HG03575 (cell line): ENCODE measurements around the gene IQCK.

Experiments
- ATAC-seq: cut with Tn5 transposase; IDR thresholded peaks from one replicate; pipeline ENCODE4 v1.9.1; 2021; ENCODE audit not compliant: unreplicated experiment, insufficient number of reproducible peaks, low FRiP score; ENCODE audit errors: extremely low read depth

Gene IQCK

DNA sequence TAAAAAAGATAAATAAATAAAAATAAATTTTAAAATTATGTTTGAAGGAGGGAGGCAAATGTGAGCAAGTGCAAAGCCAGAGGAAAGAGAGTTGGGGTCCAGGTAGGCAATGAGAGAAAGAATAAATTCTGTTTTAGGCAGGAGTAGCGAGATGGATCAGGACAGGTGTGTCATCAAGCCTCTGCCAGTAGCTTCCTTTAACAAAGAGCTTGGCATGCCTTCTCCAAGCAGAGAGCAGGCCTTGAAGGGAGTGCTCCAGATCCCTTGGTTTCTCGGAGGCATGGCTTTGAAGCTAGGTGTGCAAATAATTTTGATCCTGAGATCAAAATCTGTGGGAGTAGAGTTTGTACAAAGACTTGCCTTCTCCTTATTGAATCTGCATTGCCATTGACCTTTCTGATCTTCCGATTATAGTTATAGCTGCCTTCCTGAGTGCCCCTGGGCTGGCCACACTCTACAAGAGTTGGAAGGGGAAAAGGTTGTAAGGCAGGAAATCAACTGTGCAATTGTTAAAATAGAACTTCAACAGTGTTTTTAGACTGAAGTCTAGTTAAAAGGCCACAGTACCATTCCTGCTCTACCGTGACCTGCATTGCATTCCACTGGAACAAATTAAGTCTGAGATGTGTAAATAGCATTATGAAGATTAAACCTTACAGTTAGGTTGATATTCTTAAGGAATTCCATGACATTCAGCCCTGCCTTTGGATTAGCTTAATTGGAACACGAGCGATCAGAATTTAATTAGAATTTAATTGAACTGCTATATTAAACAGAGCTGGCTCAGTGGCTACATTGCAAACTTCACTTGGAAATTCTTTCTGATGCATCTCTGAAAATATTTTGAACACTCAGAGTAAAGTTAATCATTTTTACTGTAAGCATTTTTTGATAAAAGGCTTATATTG lies 33.7 kb downstream of the IQCK start:
- no peak for ATAC-seq

DNA sequence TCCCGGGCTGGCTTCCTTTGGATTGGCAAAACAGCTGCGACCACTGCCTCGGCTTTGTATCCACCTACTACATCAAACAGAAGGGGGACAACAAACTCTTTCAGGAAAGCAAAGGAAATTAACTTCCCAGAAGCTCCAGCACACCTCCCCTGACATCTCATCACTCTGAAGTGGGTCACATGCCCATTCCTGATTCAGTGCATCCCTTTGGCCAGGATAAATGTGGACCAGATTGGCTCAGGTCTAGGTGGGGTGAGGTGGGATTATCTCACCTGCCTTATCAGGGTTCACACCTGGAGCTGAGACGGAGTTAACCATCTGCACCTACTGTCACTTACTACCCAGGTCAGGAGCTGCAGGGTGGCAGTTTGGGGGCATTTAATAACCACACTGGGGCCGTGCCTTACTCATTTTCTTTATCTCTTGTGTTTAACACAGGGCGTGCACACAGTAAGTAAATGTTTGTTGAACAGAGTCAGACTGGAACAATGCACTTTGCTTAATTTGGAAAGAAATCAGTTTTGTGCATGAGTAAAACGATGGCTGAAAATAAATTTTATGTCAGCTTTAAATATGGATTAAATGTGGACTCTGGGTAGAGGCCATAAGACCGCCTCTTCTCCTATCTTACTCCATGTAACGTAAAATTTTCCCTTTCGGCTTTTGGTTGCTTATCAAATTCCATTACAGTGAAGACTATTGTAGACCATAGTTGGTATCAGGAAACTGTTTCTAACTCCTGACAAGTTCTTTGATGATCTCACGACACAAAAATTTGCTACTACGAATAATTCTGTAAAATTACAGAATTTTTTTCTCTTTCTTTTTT lies 36.0 kb downstream of the IQCK start:
- no peak for ATAC-seq

DNA sequence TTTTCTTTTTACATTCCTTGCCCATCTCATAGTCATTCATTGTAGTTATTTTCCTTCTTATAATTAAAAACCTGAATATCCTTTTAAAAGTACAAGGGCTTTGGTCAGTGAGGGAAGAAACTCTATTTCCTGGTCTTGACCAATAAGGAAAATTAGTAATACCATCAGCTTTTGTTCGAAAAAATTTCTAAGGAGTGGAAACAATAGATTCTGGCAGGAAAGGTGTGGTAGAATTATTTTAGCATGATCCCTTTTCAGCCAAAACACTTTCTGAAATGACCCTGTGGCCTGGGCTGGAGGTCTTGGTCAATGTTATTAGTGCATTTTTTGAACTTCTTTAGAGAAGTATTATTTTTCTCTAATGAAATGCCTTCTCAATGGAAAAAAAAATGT lies 36.6 kb downstream of the IQCK start:
- no peak for ATAC-seq

DNA sequence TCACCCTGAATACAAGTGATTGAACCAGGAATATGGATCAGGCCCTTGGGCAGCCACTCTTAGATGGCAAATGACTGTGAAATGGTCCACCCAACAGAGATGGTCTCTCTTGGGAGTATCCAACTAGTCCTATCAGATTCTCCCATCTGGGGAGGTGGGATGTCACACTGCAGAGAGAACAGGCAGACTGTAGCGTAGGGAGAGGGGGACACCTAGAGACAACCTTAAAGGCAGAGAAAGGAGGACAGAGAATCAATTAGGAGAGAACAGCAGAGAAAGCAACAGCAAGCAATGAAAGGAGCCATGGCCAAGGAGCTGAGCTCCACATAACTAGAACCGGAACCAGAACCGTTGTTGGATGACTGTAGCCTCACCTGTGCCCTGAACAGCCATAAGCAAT lies 37.2 kb downstream of the IQCK start:
- no peak for ATAC-seq

DNA sequence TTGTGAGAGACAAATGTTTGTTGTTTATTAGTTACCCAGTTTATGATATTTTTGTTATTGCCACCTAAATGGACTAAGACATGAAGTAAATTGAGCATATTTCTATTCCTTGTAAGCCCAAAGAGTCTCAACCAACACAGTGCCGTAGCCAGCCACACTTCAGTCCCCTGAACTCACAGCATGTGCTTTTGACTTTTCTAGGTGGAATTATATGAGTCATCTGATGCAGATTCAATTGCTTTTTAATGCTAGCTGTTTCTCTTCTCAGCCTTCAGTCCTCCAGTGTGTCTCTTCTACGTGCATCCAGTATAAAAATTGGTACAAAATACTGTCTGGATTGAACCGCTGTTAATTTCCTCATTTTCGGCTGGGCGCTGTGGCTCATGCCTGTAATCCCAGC lies 39.0 kb downstream of the IQCK start:
- no peak for ATAC-seq

DNA sequence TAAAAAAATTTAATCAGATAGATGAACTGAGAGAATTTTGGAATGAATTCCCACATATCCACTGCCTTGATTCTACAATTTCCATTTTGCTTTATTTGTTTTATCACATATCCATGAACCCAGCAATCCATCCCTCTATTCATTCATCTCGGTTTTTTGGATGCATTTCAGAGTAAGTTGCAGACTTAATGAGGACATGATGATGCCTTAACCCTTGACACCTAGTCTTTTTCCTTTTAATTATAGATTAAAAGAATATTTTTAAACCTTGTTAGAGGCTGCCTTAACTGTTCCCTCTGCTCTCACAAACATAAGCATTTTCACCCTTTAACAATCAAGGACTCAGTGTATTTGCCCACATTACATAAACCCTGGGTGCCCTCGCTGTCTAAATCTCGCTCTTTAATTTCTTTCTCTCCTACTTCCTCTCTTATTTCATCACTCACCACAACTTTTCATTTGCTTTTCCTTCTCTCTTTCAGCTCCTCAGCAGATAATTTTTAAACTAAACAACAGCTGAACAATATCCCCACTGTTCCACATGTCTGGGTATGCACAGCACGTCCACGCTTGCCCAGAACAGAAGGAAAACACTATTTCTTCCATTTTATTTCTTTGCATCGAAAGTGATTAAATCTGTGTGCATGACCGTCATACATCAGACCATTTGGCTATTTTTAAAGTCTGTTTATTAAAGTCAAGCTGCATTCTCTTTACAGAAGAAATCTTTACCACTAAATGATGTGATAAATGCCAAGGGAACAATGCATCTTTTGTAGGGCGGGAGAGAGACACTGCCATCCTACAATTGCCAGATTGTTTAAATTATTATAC lies 39.9 kb downstream of the IQCK start:
- no peak for ATAC-seq

DNA sequence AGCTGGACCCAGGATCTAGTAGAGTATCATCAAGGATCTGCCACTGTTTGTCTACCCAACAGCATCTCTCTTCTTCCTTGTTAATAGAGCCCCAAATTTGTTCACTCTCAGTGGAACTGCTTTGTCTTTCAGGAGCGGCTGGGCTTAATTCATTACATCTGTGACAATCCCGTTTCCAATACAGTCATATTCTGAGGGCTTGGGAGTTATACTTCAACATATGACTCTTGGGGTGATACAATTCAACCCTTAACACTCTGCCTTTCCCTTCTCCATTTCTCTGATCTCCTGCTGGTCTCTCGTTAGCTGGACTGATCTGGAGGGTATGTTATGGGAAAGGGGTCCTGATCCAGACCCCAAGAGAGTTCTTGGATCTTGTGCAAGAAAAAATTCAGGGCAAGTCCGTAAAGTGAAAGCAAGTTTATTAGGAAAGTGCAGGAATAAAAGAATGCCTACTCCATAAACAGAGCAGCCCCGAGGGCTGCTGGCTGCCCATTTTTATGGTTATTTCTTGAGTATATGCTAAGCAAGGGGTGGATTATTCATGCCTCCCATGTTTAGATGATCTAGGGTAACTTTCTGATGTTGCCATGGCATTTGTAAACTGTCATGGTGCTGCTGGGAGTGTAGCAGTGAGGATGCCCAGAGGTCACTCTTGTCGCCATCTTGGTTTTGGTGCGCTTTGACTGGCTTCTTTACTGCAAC lies 42.4 kb downstream of the IQCK start:
- no peak for ATAC-seq

DNA sequence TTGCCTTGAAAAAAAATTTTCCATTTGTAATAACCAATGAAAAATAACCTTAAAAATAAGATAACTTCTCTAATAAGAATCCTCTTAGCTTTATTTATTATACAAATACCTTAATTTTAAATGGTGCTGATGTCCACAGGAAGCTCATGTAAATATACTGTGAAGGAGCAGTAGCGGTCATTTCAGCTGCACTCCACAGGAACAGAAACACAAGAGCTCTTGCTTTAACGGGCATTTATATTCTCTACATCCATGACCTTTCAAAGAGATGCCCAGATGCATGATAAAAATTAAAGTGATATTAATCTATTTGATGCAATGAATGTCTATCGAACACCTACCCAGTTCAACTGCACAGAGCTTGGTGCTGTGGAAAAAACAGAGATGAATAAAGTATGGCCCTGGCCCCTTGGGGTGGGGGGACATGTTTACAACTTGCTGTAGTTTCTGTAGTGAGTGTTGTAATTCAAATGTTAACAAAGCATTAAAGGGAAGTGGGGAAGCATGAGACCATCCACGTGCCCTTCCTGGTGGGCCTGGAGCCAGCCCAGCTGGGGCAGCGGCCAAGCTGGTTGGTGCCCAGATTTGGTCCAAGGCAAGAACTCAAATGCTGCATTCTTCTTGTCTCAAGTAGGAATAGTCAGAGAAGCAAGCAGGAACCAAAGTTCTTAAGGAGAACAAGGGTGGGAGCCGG lies 47.9 kb downstream of the IQCK start:
- no peak for ATAC-seq

DNA sequence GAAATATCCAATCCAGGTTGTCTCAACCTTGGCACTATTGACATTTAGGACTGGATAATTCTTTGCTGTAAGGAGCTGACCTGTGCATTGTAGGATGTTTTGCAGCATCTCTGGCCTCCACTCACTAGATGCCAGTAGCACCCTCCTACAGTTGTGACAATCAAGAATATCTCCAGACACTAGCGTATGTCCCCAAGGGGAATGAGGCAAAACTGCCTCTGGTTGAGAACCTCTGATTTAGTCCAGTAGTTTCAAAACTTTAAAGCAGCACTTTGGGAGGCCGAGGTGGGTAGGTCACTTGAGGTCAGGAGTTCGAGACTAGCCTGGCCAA lies 48.4 kb downstream of the IQCK start:
- ATAC-seq = no peak

DNA sequence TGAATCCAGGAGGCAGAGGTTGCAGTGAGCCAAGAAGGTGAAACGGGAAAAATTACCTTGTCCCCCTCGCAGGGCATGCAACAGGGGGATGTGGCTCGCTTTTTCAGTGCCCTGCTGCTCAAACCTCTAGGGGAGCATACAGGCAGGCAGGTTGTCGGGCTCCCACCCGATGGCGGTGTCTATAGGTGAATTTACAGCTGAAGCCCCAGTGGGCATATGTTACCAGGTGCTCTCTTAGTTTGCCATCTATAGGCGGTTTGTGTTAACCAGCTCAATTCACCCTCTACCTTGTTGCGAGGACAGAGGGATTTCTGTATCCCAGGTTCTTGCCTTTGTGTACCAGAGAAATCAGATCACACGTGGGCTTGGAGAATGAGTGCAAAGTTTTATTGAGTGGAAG lies 48.9 kb downstream of the IQCK start:
- no peak for ATAC-seq

DNA sequence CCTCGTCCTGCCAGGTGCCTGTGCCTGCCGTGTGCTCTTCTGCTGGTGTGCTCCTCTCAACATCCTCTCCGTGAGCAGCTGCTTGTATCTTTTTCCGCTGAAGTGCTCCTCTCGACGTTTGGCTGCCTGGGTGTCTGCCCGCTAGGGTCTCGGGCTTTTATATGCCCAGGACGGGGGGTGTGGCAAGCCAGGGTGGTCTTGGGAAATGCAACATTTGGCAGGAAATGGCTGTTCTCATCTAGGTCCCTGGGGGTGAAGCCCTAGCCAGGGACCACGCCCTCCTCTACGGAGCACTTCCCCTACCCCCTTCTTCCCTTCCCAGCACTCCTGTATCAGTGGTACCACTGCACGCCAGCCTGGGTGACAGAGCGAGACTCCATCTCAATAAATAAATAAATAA lies 49.4 kb downstream of the IQCK start:
- no peak for ATAC-seq

DNA sequence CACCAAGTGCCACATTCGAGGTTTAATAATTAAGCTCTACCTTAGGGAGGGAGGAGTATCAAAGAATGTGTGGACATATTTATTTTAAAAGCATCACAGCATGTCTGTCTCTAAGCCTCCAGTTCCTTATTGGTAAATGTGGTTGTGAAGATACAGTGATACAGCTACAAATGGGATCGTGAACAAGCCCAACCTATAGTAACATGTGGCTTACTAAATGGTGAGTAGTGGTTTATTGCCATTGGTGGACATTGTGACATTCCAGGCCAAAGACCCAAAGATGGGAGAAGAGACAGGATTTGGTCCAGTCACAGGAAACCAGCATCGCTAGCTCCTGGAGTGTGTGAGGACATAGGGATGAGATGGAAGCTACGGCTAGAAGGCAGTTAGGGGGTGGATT lies 51.2 kb downstream of the IQCK start:
- no peak for ATAC-seq

DNA sequence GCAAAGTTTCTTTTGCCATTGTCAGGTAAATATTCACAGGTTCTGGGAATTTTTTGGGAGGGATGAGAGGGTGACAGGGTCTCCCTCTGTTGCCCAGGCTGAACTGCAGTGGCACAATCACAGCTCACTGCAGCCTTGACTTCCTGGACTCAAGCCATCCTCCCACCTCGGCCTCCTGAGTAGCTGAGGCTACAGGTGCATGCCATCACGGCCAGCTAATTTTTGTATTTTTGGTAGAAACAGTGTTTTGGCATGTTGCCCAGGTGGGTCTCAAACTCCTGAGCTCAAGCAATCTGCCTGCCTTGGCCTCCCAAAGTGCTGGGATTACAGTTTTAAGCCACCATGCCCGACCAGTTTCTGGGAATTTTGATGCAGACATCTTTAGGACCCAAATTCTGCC lies 53.0 kb downstream of the IQCK start:
- ATAC-seq = no peak

DNA sequence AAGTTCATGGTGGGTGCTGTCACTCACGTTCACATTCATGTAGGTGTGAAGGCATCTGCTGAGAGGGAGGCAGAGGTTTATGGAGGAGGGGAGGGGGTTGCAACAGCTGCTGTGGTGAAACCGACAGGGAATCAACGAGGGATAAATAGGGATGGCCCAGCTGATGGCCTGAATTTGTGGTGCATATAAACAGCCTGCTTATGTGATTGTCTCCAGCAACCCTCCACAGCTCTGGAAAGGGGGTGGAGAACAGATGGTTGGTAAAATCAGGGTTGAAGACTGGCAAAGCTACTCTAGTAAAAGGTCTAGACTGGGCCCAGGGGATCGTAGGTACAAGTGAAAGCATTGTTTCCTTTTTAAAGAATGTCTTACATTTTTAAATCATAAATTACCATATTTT lies 53.7 kb downstream of the IQCK start:
- ATAC-seq = no peak

DNA sequence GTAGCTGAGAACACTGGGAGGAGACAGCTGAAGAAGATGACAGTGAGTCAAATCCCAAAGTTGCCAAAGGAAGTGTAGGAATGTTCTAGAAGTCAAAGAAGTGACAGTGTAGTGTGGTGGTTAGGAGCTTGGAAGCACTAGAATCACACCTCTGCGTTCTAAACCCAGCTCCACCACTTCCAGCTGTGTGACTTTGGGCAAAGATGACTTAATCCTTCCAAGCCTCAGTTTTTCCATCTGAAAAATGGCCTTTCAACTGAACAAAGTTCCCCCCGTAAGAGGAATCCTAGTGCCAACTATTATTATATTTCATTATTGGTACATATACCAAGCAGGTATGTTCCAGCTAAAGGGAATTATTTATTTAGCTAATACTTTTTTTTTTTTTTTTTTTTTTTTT lies 56.0 kb downstream of the IQCK start:
- ATAC-seq = no peak

DNA sequence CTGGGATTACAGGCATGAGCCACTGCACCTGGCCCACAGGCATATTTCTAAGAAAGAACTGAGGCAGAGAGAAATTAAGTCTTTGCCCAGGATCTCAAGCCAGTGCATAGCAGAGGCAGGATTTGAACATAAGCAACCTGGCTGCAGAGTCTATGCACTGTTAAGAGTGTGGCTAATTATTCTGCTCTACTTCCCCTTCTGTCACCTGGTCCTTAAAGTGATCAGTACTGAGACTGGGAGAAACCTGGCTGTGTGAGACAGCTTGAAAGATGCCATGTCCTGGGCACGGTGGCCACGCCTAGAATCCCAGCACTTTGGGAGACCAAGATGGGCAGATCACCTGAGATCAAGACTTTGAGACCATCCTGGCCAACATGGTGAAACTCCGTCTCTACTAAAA lies 58.1 kb downstream of the IQCK start:
- no peak for ATAC-seq

DNA sequence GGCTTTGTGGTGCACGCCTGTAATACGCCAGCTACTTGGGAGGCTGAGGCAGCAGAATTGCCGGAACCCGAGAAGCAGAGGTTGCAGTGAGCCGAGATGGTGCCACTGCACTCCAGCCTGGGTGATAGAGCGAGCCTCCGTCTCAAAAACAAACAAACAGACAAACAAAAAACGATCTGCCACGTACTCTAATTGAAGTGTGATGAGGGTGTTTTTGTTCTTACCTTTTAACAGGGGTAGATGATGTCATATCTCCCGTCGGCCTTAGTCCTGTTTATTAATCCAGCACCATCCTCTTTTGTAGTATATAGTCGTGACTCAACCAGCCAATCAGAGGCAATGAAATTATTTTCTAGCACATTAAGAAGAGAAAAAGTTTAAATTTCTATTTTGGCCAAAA lies 58.5 kb downstream of the IQCK start:
- no peak for ATAC-seq

DNA sequence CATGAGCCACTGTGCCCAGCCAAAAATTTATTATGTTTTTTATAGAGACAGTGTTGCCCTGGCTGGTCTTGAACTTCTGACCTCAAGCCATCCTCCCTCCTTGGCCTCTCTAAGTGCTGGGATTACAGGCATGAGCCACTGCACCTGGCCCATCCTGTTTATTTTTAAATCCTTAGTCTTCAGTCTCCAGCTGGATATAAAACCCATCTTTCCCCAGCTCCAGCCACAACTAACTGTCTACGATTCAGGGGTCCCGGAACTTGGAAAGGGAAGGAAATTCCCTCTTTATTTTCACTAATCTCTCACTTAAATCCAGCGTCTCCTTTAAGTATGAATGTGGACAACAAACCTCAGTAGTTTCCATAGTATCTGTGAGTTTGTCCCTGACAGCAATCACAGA lies 62.2 kb downstream of the IQCK start:
- ATAC-seq = no peak

DNA sequence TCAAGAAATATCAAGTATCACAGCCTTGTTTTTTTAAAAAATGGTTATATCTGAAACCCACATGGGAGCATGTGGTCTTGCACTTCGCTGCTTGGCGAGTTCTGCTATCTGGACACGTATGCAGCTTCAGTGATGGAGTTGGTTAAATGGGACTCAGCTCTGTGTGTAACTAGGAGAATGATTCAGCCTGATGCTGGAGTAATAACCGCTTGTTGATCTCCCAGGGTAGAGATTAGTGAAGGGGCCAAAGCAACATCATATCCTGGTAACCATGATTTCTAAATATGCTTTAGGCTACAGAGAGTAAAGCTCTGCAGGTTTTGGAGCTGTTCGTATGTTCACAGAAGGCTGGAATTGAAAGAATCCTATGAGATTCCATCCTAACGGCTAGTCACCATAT lies 63.2 kb downstream of the IQCK start:
- ATAC-seq = no peak
